Fibroblast of lung (primary cell): ENCODE data around the gene KIAA1755. TPM values are rescaled to one million over a fixed set of nuclear protein-coding genes. Genes with fewer than 3 reads are reported as not detected.

Source experiments
- DNase-seq, 2 donors: peaks; one replicate each; pipeline versions ENCODE4 v3.0.0 to v3.0.0-alpha.2; 2010; ENCODE audit warnings: low read depth in 2 of 2
- H2AFZ ChIP-seq: 2 replicates; pipeline ENCODE4 v1.5.1; 2012; ENCODE audit warnings: low read length, control low read depth, inconsistent platforms
- H3K27ac ChIP-seq: 2 replicates; pipeline ENCODE4 v1.5.1; 2011; ENCODE audit warnings: low read length, control low read depth; ENCODE audit not compliant: insufficient read depth
- H3K27me3 ChIP-seq: 2 replicates; pipeline ENCODE4 v1.5.1; 2011; ENCODE audit warnings: mild to moderate bottlenecking, low read length; ENCODE audit not compliant: control insufficient read depth, insufficient read depth
- H3K36me3 ChIP-seq: 2 replicates; pipeline ENCODE4 v1.5.1; 2011; ENCODE audit warnings: low read length; ENCODE audit not compliant: control insufficient read depth, insufficient read depth
- H3K4me1 ChIP-seq: 2 replicates; pipeline ENCODE4 v1.5.1; 2011; ENCODE audit warnings: low read length; ENCODE audit not compliant: control insufficient read depth, insufficient read depth; ENCODE audit errors: extremely low read depth
- H3K4me2 ChIP-seq: 2 replicates; pipeline ENCODE4 v1.5.1; 2011; ENCODE audit warnings: low read length, control low read depth; ENCODE audit not compliant: insufficient read depth; ENCODE audit errors: extremely low read depth
- H3K4me3 ChIP-seq, 4 experiments: fragments of 200-600 bp in 1 of 4; sonication (generic) in 1 of 4; replicated peaks in 1 of 4; 2 replicates each; pipeline ENCODE4 v1.5.1; 2011 to 2016; ENCODE audit warnings: low read length in 4 of 4, low read depth in 3 of 4, mild to moderate bottlenecking in 3 of 4, control low read depth in 2 of 4, inconsistent platforms in 1 of 4, mixed read lengths in 1 of 4; ENCODE audit not compliant: insufficient read depth in 1 of 4; ENCODE audit errors: control extremely low read depth in 1 of 4
- H3K79me2 ChIP-seq: 2 replicates; pipeline ENCODE4 v1.5.1; 2012; ENCODE audit warnings: mild to moderate bottlenecking, low read length, inconsistent platforms; ENCODE audit not compliant: control insufficient read depth, insufficient read depth
- H3K9ac ChIP-seq: 2 replicates; pipeline ENCODE4 v1.5.1; 2011; ENCODE audit warnings: mild to moderate bottlenecking, low read length, control low read depth; ENCODE audit not compliant: insufficient read depth
- H3K9me3 ChIP-seq: 2 replicates; pipeline ENCODE4 v1.5.1; 2012; ENCODE audit warnings: low read depth, low read length; ENCODE audit not compliant: control insufficient read depth, insufficient read depth
- H4K20me1 ChIP-seq: 2 replicates; pipeline ENCODE4 v1.5.1; 2011; ENCODE audit warnings: low read length; ENCODE audit not compliant: control insufficient read depth, insufficient read depth; ENCODE audit errors: extremely low read depth
- CTCF ChIP-seq, 2 donors: IDR thresholded peaks in 1 of 2; conservative IDR thresholded peaks in 1 of 2; 1 replicate in 1 of 2; 2 replicates in 1 of 2; pipeline ENCODE4 v1.5.1; 2011 to 2012; ENCODE audit warnings: low read length in 2 of 2, control low read depth in 1 of 2, inconsistent platforms in 1 of 2, low read depth in 1 of 2, mild to moderate bottlenecking in 1 of 2
- EZH2 ChIP-seq: IDR thresholded peaks from 2 replicates; pipeline ENCODE4 v1.5.1; 2012; ENCODE audit warnings: low read length, control low read depth, mild to moderate bottlenecking; ENCODE audit errors: missing control alignments
- polyA plus RNA-seq, 2 donors: library from polyadenylated mRNA; depleted of rRNA in 1 of 2; stranded (reverse) in 1 of 2; unstranded in 1 of 2; fragments of >200 nt; gene quantifications; 2 replicates each; pipeline ENCODE4 v1.2.1, GENCODE V29; 2011 to 2012; ENCODE audit warnings: missing spikeins in 1 of 2
- total RNA-seq: library from RNA; depleted of rRNA; stranded (reverse); fragments of >200 nt; gene quantifications from 2 replicates; pipeline ENCODE4 v1.2.1, GENCODE V29; 2014

The KIAA1755 gene
- total and polyA plus RNA-seq, 2 donors (not counting 1 experiment from before 2014, with no cell fraction given): 0.60 to 2.8 TPM

- Histone ChIP-seq H3K4me3 (no peak overlapping the region), H3K4me2 (no peak overlapping the region), H3K9me3 (no peaks in the 10 kb centered on the region), H3K79me2 (no peaks in the 10 kb centered on the region), H3K9ac (no peak overlapping the region), H3K4me1 (peaks cover 7% of the 10 kb centered on the region), H2AFZ (no peak overlapping the region), H4K20me1 (no peaks in the 10 kb centered on the region), H3K27me3 (no peaks in the 10 kb centered on the region), H3K27ac (no peak overlapping the region), H3K36me3 (no peaks in the 10 kb centered on the region)
- peak in 1 of 2 donors; percentile 71 for DNase-seq
- TF ChIP-seq EZH2 (no peak), CTCF (conservative IDR thresholded peaks at IDR 0.05 in 1 of 2, IDR thresholded peaks at IDR 0.05 in 1 of 2; ENCODE audit: low read depth in 1 of 2, low read length in 2 of 2) (no peak)
Measured at GRCh38 chr20:38184101-38184500, 76.4 kb downstream of the KIAA1755 start.

GRCh38 chr20:38181971-38182370 lies 78.6 kb downstream of the KIAA1755 start:
- no peak for TF ChIP-seq EZH2
- no peak for TF ChIP-seq CTCF (conservative IDR thresholded peaks at IDR 0.05 in 1 of 2, IDR thresholded peaks at IDR 0.05 in 1 of 2; ENCODE audit: low read depth in 1 of 2, low read length in 2 of 2)

GRCh38 chr20:38181207-38181801 lies 79.2 kb downstream of the KIAA1755 start:
- Histone ChIP-seq H4K20me1 (no peaks in the 10 kb centered on the region), H3K9ac (no peak overlapping the region), H3K27me3 (no peaks in the 10 kb centered on the region), H3K27ac (peak overlapping the region; percentile 26), H3K4me2 (no peak overlapping the region), H3K4me1 (peaks cover 7% of the 10 kb centered on the region), H3K79me2 (no peaks in the 10 kb centered on the region), H3K9me3 (no peaks in the 10 kb centered on the region), H3K36me3 (no peaks in the 10 kb centered on the region), H2AFZ (no peak overlapping the region), H3K4me3 (no peak overlapping the region)
- DNase-seq: no peak
- TF ChIP-seq EZH2 (no peak), CTCF (conservative IDR thresholded peaks at IDR 0.05 in 1 of 2, IDR thresholded peaks at IDR 0.05 in 1 of 2; ENCODE audit: low read depth in 1 of 2, low read length in 2 of 2) (no peak)

More at GRCh38 chr20:38181971-38182370, 78.6 kb downstream of the KIAA1755 start:
- H3K79me2 ChIP-seq: no peaks in the 10 kb centered on the region
- H3K36me3 ChIP-seq: no peaks in the 10 kb centered on the region
- no peaks in the 10 kb centered on the region for H4K20me1 ChIP-seq
- H3K9ac ChIP-seq: no peak overlapping the region
- H2AFZ ChIP-seq: no peak overlapping the region
- H3K27me3 ChIP-seq: no peaks in the 10 kb centered on the region
- H3K27ac ChIP-seq: no peak overlapping the region
- peaks cover 7% of the 10 kb centered on the region for H3K4me1 ChIP-seq
- no peak for DNase-seq
- H3K4me3 ChIP-seq: no peak overlapping the region
- H3K4me2 ChIP-seq: no peak overlapping the region
- H3K9me3 ChIP-seq: no peaks in the 10 kb centered on the region
